Liver (tissue), 9 donors: ENCODE measurements around the gene KCNJ11. TPM values are rescaled to one million over a fixed set of nuclear protein-coding genes. Genes with fewer than 3 reads are reported as not detected.

Experiments used
- DNase-seq: peaks from one replicate; pipeline ENCODE4 v3.0.0-alpha.2; 2017; ENCODE audit warnings: low spot score
- H3K27ac ChIP-seq, 2 donors: one replicate each; pipeline ENCODE4 v1.7.0; 2013; ENCODE audit warnings: inconsistent platforms in 2 of 2, low read length in 2 of 2, control low read depth in 1 of 2, low read depth in 1 of 2, mild to moderate bottlenecking in 1 of 2
- H3K27me3 ChIP-seq, 4 donors: one replicate each; pipeline versions ENCODE4 v1.6.1 to v1.7.0; 2013; ENCODE audit warnings: low read length in 3 of 4, inconsistent platforms in 1 of 4, mild to moderate bottlenecking in 1 of 4, moderate library complexity in 1 of 4; ENCODE audit not compliant: control insufficient read depth in 4 of 4, insufficient read depth in 4 of 4
- H3K36me3 ChIP-seq, 4 donors: one replicate each; pipeline versions ENCODE4 v1.6.1 to v1.7.0; 2013; ENCODE audit warnings: low read length in 3 of 4, mild to moderate bottlenecking in 3 of 4, low read depth in 1 of 4, moderate library complexity in 1 of 4; ENCODE audit not compliant: control insufficient read depth in 4 of 4, insufficient read depth in 3 of 4
- H3K4me1 ChIP-seq, 4 donors: one replicate each; pipeline versions ENCODE4 v1.6.1 to v1.7.0; 2013; ENCODE audit warnings: low read length in 3 of 4, mild to moderate bottlenecking in 3 of 4, moderate library complexity in 1 of 4; ENCODE audit not compliant: control insufficient read depth in 4 of 4, insufficient read depth in 4 of 4
- H3K4me3 ChIP-seq, 3 donors: one replicate each; pipeline versions ENCODE4 v1.6.1 to v1.7.0; 2013; ENCODE audit warnings: low read length in 3 of 3, control low read depth in 1 of 3, low read depth in 1 of 3, mild to moderate bottlenecking in 1 of 3
- H3K9ac ChIP-seq, 2 donors: one replicate each; pipeline ENCODE4 v1.7.0; 2013; ENCODE audit warnings: low read length in 2 of 2, mild to moderate bottlenecking in 2 of 2, moderate library complexity in 2 of 2, control low read depth in 1 of 2, low read depth in 1 of 2
- H3K9me3 ChIP-seq, 4 donors: one replicate each; pipeline versions ENCODE4 v1.6.1 to v1.7.0; 2013; ENCODE audit warnings: low read length in 3 of 4; ENCODE audit not compliant: control insufficient read depth in 4 of 4
- CTCF ChIP-seq: fragments of 150-350 bp; IDR thresholded peaks from 2 replicates; pipeline ENCODE4 v1.5.1; 2017; ENCODE audit warnings: improper control_type of control experiment, low read depth, low read length; ENCODE audit not compliant: missing input control
- EGR1 ChIP-seq, 2 donors: IDR thresholded peaks; 2 replicates each; pipeline ENCODE4 v1.6.1; 2016 to 2018; ENCODE audit warnings: antibody characterized with exemption in 2 of 2, low read depth in 2 of 2
- FOXA2 ChIP-seq: IDR thresholded peaks from 2 replicates; pipeline ENCODE4 v1.6.1; 2016; ENCODE audit warnings: antibody characterized with exemption
- GABPA ChIP-seq, 2 donors: IDR thresholded peaks in 1 of 2; conservative IDR thresholded peaks in 1 of 2; 2 replicates each; pipeline ENCODE4 v1.6.1; 2016; ENCODE audit warnings: antibody characterized with exemption in 2 of 2, mild to moderate bottlenecking in 1 of 2, moderate library complexity in 1 of 2
- HNF4A ChIP-seq, 2 donors: conservative IDR thresholded peaks; 2 replicates each; pipeline ENCODE4 v1.6.1; 2016; ENCODE audit warnings: antibody characterized with exemption in 2 of 2, mild to moderate bottlenecking in 2 of 2
- HNF4G ChIP-seq: IDR thresholded peaks from 2 replicates; pipeline ENCODE4 v1.6.1; 2016; ENCODE audit warnings: antibody characterized with exemption
- JUND ChIP-seq, 2 donors: IDR thresholded peaks; 2 replicates each; pipeline ENCODE4 v1.6.1; 2016; ENCODE audit warnings: antibody characterized with exemption in 2 of 2
- MAX ChIP-seq: IDR thresholded peaks from 2 replicates; pipeline ENCODE4 v1.6.1; 2016; ENCODE audit warnings: antibody characterized with exemption
- NR2F2 ChIP-seq: IDR thresholded peaks from 2 replicates; pipeline ENCODE4 v1.6.1; 2016; ENCODE audit warnings: antibody characterized with exemption
- RXRA ChIP-seq, 2 donors: IDR thresholded peaks; 2 replicates each; pipeline ENCODE4 v1.6.1; 2017 to 2018; ENCODE audit warnings: antibody characterized with exemption in 2 of 2, mild to moderate bottlenecking in 1 of 2
- SP1 ChIP-seq: IDR thresholded peaks from 2 replicates; pipeline ENCODE4 v1.6.1; 2018; ENCODE audit warnings: antibody characterized with exemption, mild to moderate bottlenecking
- TAF1 ChIP-seq: conservative IDR thresholded peaks from 2 replicates; pipeline ENCODE4 v1.6.1; 2016; ENCODE audit warnings: antibody characterized with exemption, mild to moderate bottlenecking
- YY1 ChIP-seq: IDR thresholded peaks from 2 replicates; pipeline ENCODE4 v1.6.1; 2016; ENCODE audit warnings: antibody characterized with exemption, mild to moderate bottlenecking
- WGBS: extraction: QIAGEN DNeasy Blood & Tissue Kit; methylation state at CpG from one replicate; pipeline ENCODE4 v1.1.7; 2013; 5-methylcytosine and 5-hydroxymethylcytosine counted together
- polyA plus RNA-seq, 2 donors: library from polyadenylated mRNA; stranded (reverse) in 1 of 2; unstranded in 1 of 2; fragments of 200-250 nt in 1 of 2; fragments of >200 nt in 1 of 2; fragmentation: Nextera tagmentation in 1 of 2; extraction: Ambion mirVana in 1 of 2; gene quantifications; one replicate each; pipeline versions ENCODE4 v1.2.1 to v1.2.3, GENCODE V29; 2013 to 2015
- total RNA-seq, 2 donors: library from RNA; depleted of rRNA; stranded (reverse); fragments of >200 nt; gene quantifications; one replicate each; pipeline ENCODE4 v1.2.3, GENCODE V29; 2014
- TF ChIP-seq, protein P1 (sequence below): IDR thresholded peaks from 2 replicates; pipeline ENCODE4 v1.6.1; 2016; ENCODE audit warnings: antibody characterized with exemption
- TF ChIP-seq, protein P2 (sequence below): IDR thresholded peaks from 2 replicates; pipeline ENCODE4 v1.6.1; 2016; ENCODE audit warnings: antibody characterized with exemption
- TF ChIP-seq, protein P3 (sequence below): IDR thresholded peaks from 2 replicates; pipeline ENCODE4 v1.6.1; 2016; ENCODE audit warnings: antibody characterized with exemption, mild to moderate bottlenecking
- donor health status: healthy.
- donor health status: healthy.
- donor health status: healthy.
- donor health status: healthy.
- donor health status: healthy.

KCNJ11 gene
- total and polyA plus RNA-seq, 4 donors, result 0.28 to 1.1 (median 0.75) TPM; not detected in 1

DNA sequence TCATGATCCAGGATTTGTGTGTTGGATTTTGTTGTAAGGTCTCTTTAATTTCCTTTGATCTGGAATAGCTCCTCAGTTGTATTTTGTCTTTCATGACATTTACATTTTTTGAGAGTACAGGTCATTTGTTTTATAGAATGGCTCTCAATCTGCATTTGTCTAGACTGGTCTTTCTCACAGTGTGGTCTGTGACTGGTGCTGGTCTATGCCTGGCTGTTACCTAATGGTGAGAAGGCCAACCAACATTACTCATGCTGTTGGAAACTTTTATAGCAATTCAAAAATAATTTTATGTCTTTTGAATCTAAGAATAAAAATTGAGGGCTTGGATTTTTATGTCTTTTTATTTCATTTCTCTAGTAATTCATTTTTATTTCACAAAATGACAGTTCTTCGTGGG lies 40.8 kb downstream of the KCNJ11 start:
- 84% methylated on average over 1 of the region's 1 CpG for WGBS

More for the DNA sequence above, 40.8 kb downstream of the KCNJ11 start:
- H3K4me1 ChIP-seq, result peaks cover 4 to 12% (median 9%) of the 10 kb centered on the region in 4 donors
- no peak for TF ChIP-seq CTCF
- no peak for TF ChIP-seq EGR1 (IDR thresholded peaks at IDR 0.05; ENCODE audit: low read depth in 2 of 2)
- no peak for TF ChIP-seq RXRA (IDR thresholded peaks at IDR 0.05)
- TF ChIP-seq GABPA (IDR thresholded peaks at IDR 0.05 in 1 of 2, conservative IDR thresholded peaks at IDR 0.05 in 1 of 2), result no peak
- no peak for TF ChIP-seq NR2F2
- TF ChIP-seq, protein P1, sequence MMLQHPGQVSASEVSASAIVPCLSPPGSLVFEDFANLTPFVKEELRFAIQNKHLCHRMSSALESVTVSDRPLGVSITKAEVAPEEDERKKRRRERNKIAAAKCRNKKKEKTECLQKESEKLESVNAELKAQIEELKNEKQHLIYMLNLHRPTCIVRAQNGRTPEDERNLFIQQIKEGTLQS, result no peak
- TF ChIP-seq JUND (IDR thresholded peaks at IDR 0.05), result no peak
- no peak for TF ChIP-seq HNF4A (conservative IDR thresholded peaks at IDR 0.05)
- no peak for TF ChIP-seq YY1
- TF ChIP-seq TAF1, result no peak
- no peak for TF ChIP-seq SP1
- TF ChIP-seq FOXA2, result no peak
- TF ChIP-seq, protein P2, sequence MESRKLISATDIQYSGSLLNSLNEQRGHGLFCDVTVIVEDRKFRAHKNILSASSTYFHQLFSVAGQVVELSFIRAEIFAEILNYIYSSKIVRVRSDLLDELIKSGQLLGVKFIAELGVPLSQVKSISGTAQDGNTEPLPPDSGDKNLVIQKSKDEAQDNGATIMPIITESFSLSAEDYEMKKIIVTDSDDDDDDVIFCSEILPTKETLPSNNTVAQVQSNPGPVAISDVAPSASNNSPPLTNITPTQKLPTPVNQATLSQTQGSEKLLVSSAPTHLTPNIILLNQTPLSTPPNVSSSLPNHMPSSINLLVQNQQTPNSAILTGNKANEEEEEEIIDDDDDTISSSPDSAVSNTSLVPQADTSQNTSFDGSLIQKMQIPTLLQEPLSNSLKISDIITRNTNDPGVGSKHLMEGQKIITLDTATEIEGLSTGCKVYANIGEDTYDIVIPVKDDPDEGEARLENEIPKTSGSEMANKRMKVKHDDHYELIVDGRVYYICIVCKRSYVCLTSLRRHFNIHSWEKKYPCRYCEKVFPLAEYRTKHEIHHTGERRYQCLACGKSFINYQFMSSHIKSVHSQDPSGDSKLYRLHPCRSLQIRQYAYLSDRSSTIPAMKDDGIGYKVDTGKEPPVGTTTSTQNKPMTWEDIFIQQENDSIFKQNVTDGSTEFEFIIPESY, result no peak
- TF ChIP-seq, protein P3, sequence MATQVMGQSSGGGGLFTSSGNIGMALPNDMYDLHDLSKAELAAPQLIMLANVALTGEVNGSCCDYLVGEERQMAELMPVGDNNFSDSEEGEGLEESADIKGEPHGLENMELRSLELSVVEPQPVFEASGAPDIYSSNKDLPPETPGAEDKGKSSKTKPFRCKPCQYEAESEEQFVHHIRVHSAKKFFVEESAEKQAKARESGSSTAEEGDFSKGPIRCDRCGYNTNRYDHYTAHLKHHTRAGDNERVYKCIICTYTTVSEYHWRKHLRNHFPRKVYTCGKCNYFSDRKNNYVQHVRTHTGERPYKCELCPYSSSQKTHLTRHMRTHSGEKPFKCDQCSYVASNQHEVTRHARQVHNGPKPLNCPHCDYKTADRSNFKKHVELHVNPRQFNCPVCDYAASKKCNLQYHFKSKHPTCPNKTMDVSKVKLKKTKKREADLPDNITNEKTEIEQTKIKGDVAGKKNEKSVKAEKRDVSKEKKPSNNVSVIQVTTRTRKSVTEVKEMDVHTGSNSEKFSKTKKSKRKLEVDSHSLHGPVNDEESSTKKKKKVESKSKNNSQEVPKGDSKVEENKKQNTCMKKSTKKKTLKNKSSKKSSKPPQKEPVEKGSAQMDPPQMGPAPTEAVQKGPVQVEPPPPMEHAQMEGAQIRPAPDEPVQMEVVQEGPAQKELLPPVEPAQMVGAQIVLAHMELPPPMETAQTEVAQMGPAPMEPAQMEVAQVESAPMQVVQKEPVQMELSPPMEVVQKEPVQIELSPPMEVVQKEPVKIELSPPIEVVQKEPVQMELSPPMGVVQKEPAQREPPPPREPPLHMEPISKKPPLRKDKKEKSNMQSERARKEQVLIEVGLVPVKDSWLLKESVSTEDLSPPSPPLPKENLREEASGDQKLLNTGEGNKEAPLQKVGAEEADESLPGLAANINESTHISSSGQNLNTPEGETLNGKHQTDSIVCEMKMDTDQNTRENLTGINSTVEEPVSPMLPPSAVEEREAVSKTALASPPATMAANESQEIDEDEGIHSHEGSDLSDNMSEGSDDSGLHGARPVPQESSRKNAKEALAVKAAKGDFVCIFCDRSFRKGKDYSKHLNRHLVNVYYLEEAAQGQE, result no peak
- TF ChIP-seq MAX, result no peak
- no peak for TF ChIP-seq HNF4G
- H3K9me3 ChIP-seq, result no peaks in the 10 kb centered on the region
- H3K36me3 ChIP-seq, result peaks cover 0 to 2% (median 0%) of the 10 kb centered on the region in 4 donors
- no peak overlapping the region for H3K9ac ChIP-seq
- DNase-seq, result no peak
- no peak overlapping the region for H3K4me3 ChIP-seq
- H3K27me3 ChIP-seq, result no peaks in the 10 kb centered on the region
- no peak overlapping the region for H3K27ac ChIP-seq
